H1 (cell line): ENCODE data around the gene PRKCA. TPM values are rescaled to one million over a fixed set of nuclear protein-coding genes. Genes with fewer than 3 reads are reported as not detected.

ENCODE experiments used
- CTCF ChIA-PET: fragments of 300-600 bp; sonication (Branson Sonifier 250); formaldehyde crosslinking; loops from one replicate; lab custom pipeline; 2021; ENCODE audit not compliant: partially characterized antibody; lab: Charles Lee
- POLR2A ChIA-PET: fragments of 300-600 bp; sonication (Branson Sonifier 250); formaldehyde crosslinking; loops from one replicate; lab custom pipeline; 2021; ENCODE audit warnings: inconsistent platforms; ENCODE audit not compliant: partially characterized antibody; lab: Charles Lee
- DNase-seq, 2 experiments: peaks; one replicate each; pipeline versions ENCODE4 v3.0.0 to v3.0.0-alpha.2; 2010 to 2022; ENCODE audit warnings: low spot score in 2 of 2, low read depth in 1 of 2, mixed read lengths in 1 of 2
- FAIRE-seq: peaks from 2 replicates; lab custom pipeline; 2011; peaks lifted over from hg19 to GRCh38; lab: Jason Lieb, UNC
- H2AFZ ChIP-seq: 2 replicates; pipeline ENCODE4 v1.8.1; 2012; ENCODE audit warnings: low read length, inconsistent platforms
- H2AK5ac ChIP-seq: 2 replicates; pipeline ENCODE4 v1.6.1; 2013; ENCODE audit warnings: low read depth, low read length
- H2BK120ac ChIP-seq: replicated peaks from 2 replicates; pipeline ENCODE3; 2013; ENCODE audit warnings: low read depth, low read length, inconsistent platforms
- H2BK12ac ChIP-seq: 2 replicates; pipeline ENCODE4 v1.6.1; 2013; ENCODE audit warnings: low read depth, low read length
- H2BK15ac ChIP-seq: 2 replicates; pipeline ENCODE4 v1.6.1; 2013; ENCODE audit warnings: low read length
- H2BK20ac ChIP-seq: 2 replicates; pipeline ENCODE4 v1.6.1; 2013; ENCODE audit warnings: low read length
- H2BK5ac ChIP-seq: 2 replicates; pipeline ENCODE4 v1.6.1; 2013; ENCODE audit warnings: low read depth, low read length
- H3K14ac ChIP-seq: 2 replicates; pipeline ENCODE4 v1.6.1; 2013; ENCODE audit warnings: inconsistent platforms; ENCODE audit not compliant: insufficient read length
- H3K18ac ChIP-seq: 2 replicates; pipeline ENCODE4 v1.6.1; 2013; ENCODE audit warnings: low read length; ENCODE audit errors: extremely low read depth
- H3K23ac ChIP-seq: 2 replicates; pipeline ENCODE4 v1.6.1; 2013; ENCODE audit warnings: inconsistent platforms; ENCODE audit not compliant: insufficient read length
- H3K23me2 ChIP-seq: 2 replicates; pipeline ENCODE4 v1.6.1; 2013; ENCODE audit warnings: low read depth, low read length
- H3K27ac ChIP-seq: 2 replicates; pipeline ENCODE4 v1.6.1; 2011; ENCODE audit warnings: low read depth, low read length, inconsistent platforms
- H3K27me3 ChIP-seq, 4 experiments: replicated peaks in 1 of 4; 1 replicate in 1 of 4; 2 replicates in 3 of 4; pipeline versions ENCODE4 v1.6.1 to v1.8.1; 2011 to 2013; ENCODE audit warnings: low read length in 3 of 4, mild to moderate bottlenecking in 3 of 4, inconsistent platforms in 2 of 4, mixed read lengths in 2 of 4, moderate library complexity in 1 of 4; ENCODE audit not compliant: control insufficient read depth in 3 of 4, insufficient read depth in 3 of 4; ENCODE audit errors: extremely low read depth in 1 of 4
- H3K36me3 ChIP-seq, 4 experiments: 2 replicates each; pipeline versions ENCODE4 v1.6.1 to v1.8.1; 2011 to 2013; ENCODE audit warnings: mild to moderate bottlenecking in 4 of 4, low read length in 3 of 4, moderate library complexity in 2 of 4, control low read depth in 1 of 4, inconsistent platforms in 1 of 4; ENCODE audit not compliant: insufficient read depth in 4 of 4, control insufficient read depth in 2 of 4
- H3K4ac ChIP-seq: replicated peaks from 2 replicates; pipeline ENCODE3; 2013; ENCODE audit warnings: low read length, low read depth, mixed read lengths, inconsistent platforms; ENCODE audit not compliant: insufficient read length
- H3K4me1 ChIP-seq, 4 experiments: replicated peaks in 1 of 4; 1 replicate in 1 of 4; 2 replicates in 3 of 4; pipeline versions ENCODE4 v1.6.1 to v1.8.1; 2011 to 2013; ENCODE audit warnings: low read length in 3 of 4, inconsistent platforms in 2 of 4, mixed read lengths in 1 of 4; ENCODE audit not compliant: insufficient read depth in 4 of 4, control insufficient read depth in 3 of 4
- H3K4me2 ChIP-seq, 2 experiments: 2 replicates each; pipeline versions ENCODE4 v1.6.1 to v1.8.1; 2011 to 2013; ENCODE audit warnings: low read depth in 2 of 2, low read length in 2 of 2, control low read depth in 1 of 2, inconsistent platforms in 1 of 2, mild to moderate bottlenecking in 1 of 2; ENCODE audit not compliant: insufficient read depth in 1 of 2
- H3K4me3 ChIP-seq, 4 experiments: fragments of 200-600, 300-600 bp in 1 of 4; sonication (generic), shearing (Covaris generic), sonication (Bioruptor Twin) in 1 of 4; 2 replicates each; pipeline versions ENCODE4 v1.5.1 to v1.8.1; 2011 to 2016; ENCODE audit warnings: low read length in 4 of 4, low read depth in 3 of 4, control low read depth in 2 of 4, inconsistent platforms in 2 of 4, mild to moderate bottlenecking in 2 of 4, mixed read lengths in 1 of 4, moderate library complexity in 1 of 4; ENCODE audit not compliant: insufficient read depth in 2 of 4; ENCODE audit errors: extremely low read depth in 1 of 4
- H3K56ac ChIP-seq: replicated peaks from 2 replicates; pipeline ENCODE3; 2013; ENCODE audit warnings: low read depth, mild to moderate bottlenecking, mixed read lengths, low read length, inconsistent platforms; ENCODE audit not compliant: insufficient read length
- H3K79me1 ChIP-seq: 2 replicates; pipeline ENCODE4 v1.6.1; 2013; ENCODE audit warnings: low read depth, low read length, control low read depth
- H3K79me2 ChIP-seq, 2 experiments: 2 replicates each; pipeline versions ENCODE4 v1.6.1 to v1.8.1; 2012 to 2013; ENCODE audit warnings: low read length in 2 of 2, mild to moderate bottlenecking in 2 of 2, inconsistent platforms in 1 of 2; ENCODE audit not compliant: insufficient read depth in 2 of 2, control insufficient read depth in 1 of 2
- H3K9ac ChIP-seq, 4 experiments: replicated peaks in 1 of 4; 1 replicate in 1 of 4; 2 replicates in 3 of 4; pipeline versions ENCODE4 v1.6.1 to v1.8.1; 2011 to 2013; ENCODE audit warnings: low read depth in 3 of 4, low read length in 3 of 4, control low read depth in 2 of 4, mild to moderate bottlenecking in 2 of 4, moderate library complexity in 2 of 4, inconsistent platforms in 1 of 4; ENCODE audit errors: extremely low read depth in 1 of 4
- H3K9me3 ChIP-seq, 2 experiments: 2 replicates each; pipeline versions ENCODE4 v1.6.1 to v1.8.1; 2012 to 2013; ENCODE audit warnings: mild to moderate bottlenecking in 2 of 2, moderate library complexity in 2 of 2, control low read depth in 1 of 2, inconsistent platforms in 1 of 2, low read depth in 1 of 2, low read length in 1 of 2, mixed read lengths in 1 of 2; ENCODE audit not compliant: insufficient read depth in 2 of 2
- H4K20me1 ChIP-seq, 2 experiments: replicated peaks in 1 of 2; 2 replicates each; pipeline versions ENCODE3 to v1.8.1; 2011 to 2013; ENCODE audit warnings: inconsistent platforms in 2 of 2, low read length in 2 of 2, mild to moderate bottlenecking in 1 of 2; ENCODE audit not compliant: insufficient read depth in 2 of 2, control insufficient read depth in 1 of 2
- H4K5ac ChIP-seq: 2 replicates; pipeline ENCODE4 v1.6.1; 2013; ENCODE audit warnings: low read length, low read depth, mixed read lengths, inconsistent platforms; ENCODE audit not compliant: insufficient read length
- H4K8ac ChIP-seq: 2 replicates; pipeline ENCODE4 v1.8.0; 2013; ENCODE audit warnings: mild to moderate bottlenecking, moderate library complexity, low read length, inconsistent platforms; ENCODE audit not compliant: insufficient read depth; ENCODE audit errors: extremely low read depth
- H4K91ac ChIP-seq: replicated peaks from 2 replicates; pipeline ENCODE3; 2013; ENCODE audit warnings: low read length, mixed read lengths, inconsistent platforms; ENCODE audit not compliant: insufficient read length
- CREB1 ChIP-seq: IDR thresholded peaks from 2 replicates; pipeline ENCODE4 v1.6.1; 2012; ENCODE audit warnings: inconsistent platforms
- CTBP2 ChIP-seq: IDR thresholded peaks from 2 replicates; pipeline ENCODE4 v1.7.0; 2011; ENCODE audit warnings: borderline replicate concordance, mild to moderate bottlenecking, moderate library complexity, mixed read lengths, low read length; ENCODE audit not compliant: insufficient read depth, insufficient read length
- SIRT6 ChIP-seq: IDR thresholded peaks from one replicate; pipeline ENCODE4 v1.7.1; 2012; ENCODE audit warnings: low read length, inconsistent platforms
- SIX5 ChIP-seq: IDR thresholded peaks from 2 replicates; pipeline ENCODE4 v1.6.1; 2011; ENCODE audit warnings: mild to moderate bottlenecking, low read depth, low read length
- SP1 ChIP-seq: IDR thresholded peaks from 2 replicates; pipeline ENCODE4 v1.6.1; 2011; ENCODE audit warnings: low read depth, low read length
- YY1 ChIP-seq: IDR thresholded peaks from 2 replicates; pipeline ENCODE4 v1.6.1; 2011; ENCODE audit warnings: low read depth, mild to moderate bottlenecking, low read length
- WGBS, 2 experiments: shearing (Covaris generic) in 1 of 2; methylation state at CpG; one replicate each; pipeline versions ENCODE4 v1.1.6 to v1.1.7; 2013 to 2015; ENCODE audit warnings: low lambda C conversion rate in 2 of 2, mixed read lengths in 2 of 2, inconsistent platforms in 1 of 2, low coverage in 1 of 2, missing lambda C conversion rate in 1 of 2; ENCODE audit not compliant: insufficient replicate concordance in 2 of 2, insufficient coverage in 1 of 2, insufficient read length in 1 of 2; ENCODE audit errors: extremely low coverage in 1 of 2, missing lambda C conversion rate in 1 of 2; 5-methylcytosine and 5-hydroxymethylcytosine counted together
- polyA plus RNA-seq, 7 experiments: library from polyadenylated mRNA; depleted of rRNA in 3 of 7; stranded (reverse) in 5 of 7; unstranded in 2 of 7; fragments of >200 nt in 5 of 7; fragments of 200-250 nt in 2 of 7; gene quantifications; 1 replicate in 5 of 7; 2 replicates in 1 of 7; 4 replicates in 1 of 7; pipeline versions ENCODE4 v1.2.1 to v1.2.3, GENCODE V29; 2011 to 2013; ENCODE audit warnings: missing spikeins in 2 of 7, mixed read lengths in 2 of 7
- total RNA-seq: library from RNA; stranded (reverse); fragmentation: NEBNext Ultra II Directional; extraction: Animal tissue kit (Norgen Biotek cat#: 25700); gene quantifications from 2 replicates; pipeline ENCODE4 v1.2.1, GENCODE V29; 2021

PRKCA gene
- total and polyA plus RNA-seq, 2 of the 8 experiments (the other 6 are each of a cell fraction or from before 2014, with no cell fraction given), result 5.8 to 17.8 TPM

- Histone ChIP-seq H2BK120ac (no peak overlapping the region), H3K14ac (no peak overlapping the region), H4K5ac (no peak overlapping the region), H3K23me2 (no peaks in the 10 kb centered on the region), H3K4ac (no peak overlapping the region), H3K79me1 (no peaks in the 10 kb centered on the region; the same call in 1 of the 2 replicates), H4K8ac (no peak overlapping the region), H2AFZ (no peak overlapping the region), H2BK15ac (no peak overlapping the region), H3K27me3 (no peaks in the 10 kb centered on the region), H2AK5ac (no peak overlapping the region), H3K36me3 (no peaks in the 10 kb centered on the region), H3K56ac (no peak overlapping the region), H3K27ac (no peak overlapping the region), H2BK20ac (no peak overlapping the region), H3K18ac (no peak overlapping the region), H3K9me3 (no peaks in the 10 kb centered on the region), H3K4me2 (no peak overlapping the region), H3K79me2 (peaks cover 0 to 25% of the 10 kb centered on the region in 2 experiments; a peak in 2 of 4 replicates), H2BK12ac (no peak overlapping the region; the same call in 1 of the 2 replicates), H2BK5ac (no peak overlapping the region), H3K23ac (no peak overlapping the region), H3K4me1 (peaks cover 0 to 3% (median under 1%) of the 10 kb centered on the region in 4 experiments; a peak in 1 of 7 replicates), H4K91ac (no peak overlapping the region), H3K9ac (no peak overlapping the region), H4K20me1 (no peaks in the 10 kb centered on the region), H3K4me3 (no peak overlapping the region)
- ChIA-PET POLR2A (no interaction called here), CTCF (no interaction called here)
- no peak for FAIRE-seq
- WGBS, 2 experiments, result 97% methylated on average over 3 of the region's 3 CpGs; no CpG with 5 or more reads in 1 of the 2 experiments
- DNase-seq, result no peak
- TF ChIP-seq SIX5 (no peak), CREB1 (no peak), YY1 (no peak), CTBP2 (no peak), SP1 (no peak), SIRT6 (no peak)
These were observed 41.2 kb downstream of the PRKCA start for GRCh38 chr17:66343531-66344078.
